ENCODE measurements around the gene KCNH1. TPM values are rescaled to one million over a fixed set of nuclear protein-coding genes. Genes with fewer than 3 reads are reported as not detected.

KCNH1 gene
- total RNA-seq, 1 donor from 2014 or later: 2.5 TPM

GRCh38 chr1:210635108-210635507 is 498.8 kb downstream of the KCNH1 start:
- no peak for DNase-seq

GRCh38 chr1:210633636-210634035 is 500.3 kb downstream of the KCNH1 start:
- DNase-seq: no peak

DNA sequence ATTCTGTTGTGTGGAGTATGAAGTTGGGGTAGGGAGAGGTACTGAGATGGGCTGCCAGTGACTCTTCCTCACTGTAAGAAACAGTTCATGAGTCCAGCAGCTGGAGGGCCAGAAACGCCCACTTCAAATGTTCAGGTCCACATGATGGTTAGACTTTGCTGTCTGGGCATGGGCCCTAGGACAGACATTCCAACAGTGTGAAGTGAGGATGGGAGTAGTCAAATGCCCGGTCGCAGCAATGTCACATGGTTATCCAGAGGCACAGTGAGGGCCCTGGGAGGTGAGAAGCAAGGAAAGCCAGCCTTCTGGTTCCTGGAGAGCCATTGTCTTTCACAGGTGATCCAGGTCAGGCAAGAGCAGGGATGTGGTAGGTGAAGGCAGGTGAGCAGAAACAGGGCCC is 500.8 kb downstream of the KCNH1 start:
- DNase-seq: no peak

- no peak for DNase-seq
These were observed 502.5 kb downstream of the KCNH1 start for GRCh38 chr1:210631399-210631798.

- no peak for DNase-seq
These were observed 504.7 kb downstream of the KCNH1 start for GRCh38 chr1:210629276-210629675.

GRCh38 chr1:210627755-210628154 is 506.2 kb downstream of the KCNH1 start:
- no peak for DNase-seq

Other genes with a start within 250 kb of the KCNH1 start
- gene RCOR3, start 125.2 kb upstream of the KCNH1 start, total RNA-seq: 57.0 TPM
- 24.0 TPM for gene TRAF5, start 192.7 kb upstream of the KCNH1 start, total RNA-seq